GM18873 (cell line): Measurements from ENCODE around the gene DNAL4.

ENCODE experiments used
- ATAC-seq: cut with Tn5 transposase; IDR thresholded peaks from one replicate; pipeline ENCODE4 v1.9.1; 2021; ENCODE audit warnings: mild to moderate bottlenecking, moderate library complexity, moderate number of reproducible peaks; ENCODE audit not compliant: unreplicated experiment, low FRiP score

DNAL4 gene

DNA sequence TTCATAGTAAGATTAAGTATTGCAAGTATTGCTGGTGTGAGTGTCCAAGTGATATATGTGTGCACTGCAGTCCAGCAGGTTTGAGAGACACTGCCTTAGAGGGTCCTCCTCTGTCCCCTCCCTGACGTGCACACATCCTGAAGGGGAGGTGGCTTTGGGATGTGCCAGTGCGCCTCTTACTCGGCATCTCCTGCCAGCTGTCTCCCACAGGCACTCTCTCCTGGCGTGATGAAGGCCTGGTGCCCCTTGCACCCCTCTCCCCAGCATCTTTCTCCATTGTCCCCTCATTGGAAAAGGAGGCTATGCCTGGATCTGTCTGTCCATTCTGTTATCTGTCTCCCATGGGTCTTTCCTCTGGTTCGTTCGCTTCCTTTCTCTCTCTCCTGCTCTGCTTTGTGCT is 64.0 kb downstream of the DNAL4 start:
- ATAC-seq = no peak

DNA sequence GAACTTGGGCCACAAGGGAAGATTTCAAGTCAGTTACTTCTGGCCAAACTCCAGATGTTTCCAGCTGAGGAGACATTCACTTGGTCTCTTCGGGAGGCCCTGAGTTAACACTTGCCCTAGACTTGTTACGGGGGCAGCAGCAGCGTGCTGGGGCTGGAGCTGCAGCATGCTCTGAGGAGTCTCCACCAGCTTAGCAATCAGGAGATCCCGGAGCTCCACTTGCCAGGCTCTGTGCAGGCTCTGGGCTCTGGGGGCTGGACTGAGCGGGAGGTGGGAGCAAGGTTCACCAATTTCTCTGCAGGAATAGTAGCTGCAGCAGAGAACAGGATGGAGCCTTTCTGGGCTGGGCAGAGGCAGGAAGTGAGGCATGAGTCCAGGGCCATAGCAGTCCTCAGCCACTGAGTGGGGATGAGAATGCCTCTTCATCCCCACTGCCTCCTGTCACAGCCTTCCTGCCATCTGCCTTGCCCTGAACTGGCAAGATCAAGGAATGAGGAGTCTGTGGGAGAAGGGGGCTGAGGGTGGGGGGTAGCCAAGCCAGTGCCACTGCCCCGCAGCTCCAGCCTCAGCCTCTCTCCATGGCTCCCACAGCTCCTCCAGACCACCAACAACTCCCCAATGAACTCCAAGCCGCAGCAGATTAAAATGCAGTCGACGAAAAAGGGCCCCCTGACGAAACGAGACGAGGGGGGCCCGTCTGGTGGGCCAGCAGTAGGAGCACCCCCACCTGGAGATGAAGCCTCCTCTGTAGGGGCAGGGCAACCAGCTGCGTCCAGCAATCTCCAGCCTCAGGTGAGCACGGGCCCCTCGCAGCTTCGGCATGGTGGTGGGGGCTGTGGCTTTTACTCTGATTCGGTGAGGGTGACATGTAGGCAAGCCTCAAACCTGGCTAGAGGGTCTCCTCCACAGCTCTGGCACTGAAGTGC is 64.8 kb downstream of the DNAL4 start:
- no peak for ATAC-seq
